DMS53 treated with DMSO at 0.1 percent for 48 hours (cell line): ENCODE results near the gene DCAF12.
"Not testable (repeated sequence)": the region's sequence is repeated elsewhere in the genome, so short reads cannot be mapped to it uniquely, and the experiment has no call there.

Source experiments
- DNase-seq: peaks from one replicate; lab custom pipeline; 2025; ENCODE audit not compliant: unreplicated experiment; lab: John Stamatoyannopoulos, UW

Gene DCAF12

DNA sequence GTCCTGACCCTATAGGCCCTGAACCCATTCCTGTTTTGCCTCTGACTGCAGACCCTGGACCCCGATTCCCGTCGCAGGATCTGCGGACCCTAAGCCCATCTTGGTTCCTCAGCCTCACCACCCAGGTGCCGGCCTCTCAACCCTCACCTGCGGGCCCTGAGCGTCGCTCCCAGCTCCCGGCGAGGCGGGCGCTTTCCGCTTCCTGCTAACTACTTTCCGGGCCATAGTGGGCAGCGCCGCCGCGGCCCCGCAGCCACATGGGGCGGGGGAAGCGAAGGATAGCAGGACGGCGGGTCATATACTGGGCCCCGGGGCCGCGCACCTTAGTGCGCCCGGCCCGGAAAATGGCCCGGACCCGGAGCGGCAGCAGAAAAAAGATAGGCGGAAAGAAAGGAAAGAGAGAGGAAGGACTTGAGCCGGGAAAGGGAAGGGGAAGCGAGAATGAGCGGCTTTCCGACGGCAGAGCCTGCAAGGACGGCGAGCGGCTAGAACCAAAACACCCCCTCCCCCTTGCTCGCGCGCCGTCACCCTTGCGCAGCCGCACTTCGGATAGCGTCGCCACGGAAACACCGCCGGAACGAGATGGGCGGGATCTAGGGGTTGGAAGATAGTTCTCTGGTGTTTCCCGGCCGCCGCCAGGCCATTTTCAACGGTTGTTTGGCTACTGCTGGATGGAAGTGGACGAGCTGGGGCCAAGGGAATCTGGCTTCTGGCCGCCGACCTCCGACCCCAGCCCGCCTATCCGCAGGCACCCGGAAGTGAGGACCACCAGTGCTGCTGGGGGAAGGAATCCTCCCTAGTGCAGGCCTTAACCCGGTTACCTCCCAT, at the start of gene DCAF12:
Gene DCAF12 (minus strand): TSS at position 492 of the 828 bp plus-strand sequence. CDS start 267 bp downstream, at position 225.
- DNase-seq: peak; percentile 77

DNA sequence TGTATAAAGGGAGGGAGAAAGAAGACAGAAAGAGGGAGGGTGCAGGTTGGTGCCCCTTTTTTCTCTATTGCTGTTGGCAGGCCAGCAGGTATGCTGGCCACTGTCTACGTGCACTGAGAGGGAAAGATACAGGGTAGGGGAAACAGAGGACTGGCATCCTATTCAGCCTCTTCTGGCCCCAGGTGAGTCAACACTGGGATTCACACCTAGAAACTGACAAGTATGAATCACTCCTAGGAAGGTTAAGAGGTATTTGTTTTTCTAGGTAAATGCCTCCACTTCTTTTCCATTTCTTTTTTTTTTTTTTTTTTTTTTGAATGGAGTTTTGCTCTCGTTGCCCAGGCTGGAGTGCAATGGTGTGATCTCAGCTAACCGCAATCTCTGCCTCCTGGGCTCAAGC, 49.6 kb upstream of the DCAF12 start:
- DNase-seq: peak; percentile 61

DNA sequence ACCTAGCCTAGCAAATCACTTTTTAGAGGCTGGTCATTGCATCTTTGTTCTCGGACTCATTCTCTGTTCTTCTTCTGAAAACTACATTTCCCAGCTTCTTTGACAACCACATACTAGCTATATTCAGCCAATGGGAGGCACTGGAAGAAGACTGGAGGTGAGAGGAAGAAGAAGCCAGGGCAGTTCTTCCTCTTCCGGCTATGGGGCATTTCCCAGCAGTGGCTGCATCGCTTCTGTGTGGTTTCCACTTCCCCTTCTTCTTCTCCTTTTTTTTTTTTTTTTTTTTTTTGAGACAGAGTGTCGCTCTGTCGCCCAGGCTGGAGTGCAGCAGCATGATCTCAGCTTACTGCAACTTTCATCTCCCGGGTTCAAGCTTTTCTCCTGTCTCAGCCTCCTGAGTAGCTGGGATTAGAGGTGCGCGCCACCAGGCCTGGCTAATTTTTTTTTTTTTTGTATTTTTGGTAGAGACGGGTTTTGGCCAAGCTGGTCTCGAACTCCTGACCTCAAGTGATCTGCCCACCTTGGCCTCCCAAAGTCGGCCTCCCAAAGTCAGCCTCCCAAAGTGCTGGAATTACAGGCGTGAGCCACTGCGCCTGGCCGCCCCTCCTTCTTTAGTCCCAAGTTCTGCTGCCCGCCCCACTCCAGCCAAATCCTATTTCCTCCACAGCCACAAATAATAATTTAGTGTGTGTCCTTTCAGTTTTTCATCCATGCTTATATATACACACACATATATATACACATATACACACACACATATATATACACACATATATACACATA, 45.4 kb upstream of the DCAF12 start:
- DNase-seq: no peak

DNA sequence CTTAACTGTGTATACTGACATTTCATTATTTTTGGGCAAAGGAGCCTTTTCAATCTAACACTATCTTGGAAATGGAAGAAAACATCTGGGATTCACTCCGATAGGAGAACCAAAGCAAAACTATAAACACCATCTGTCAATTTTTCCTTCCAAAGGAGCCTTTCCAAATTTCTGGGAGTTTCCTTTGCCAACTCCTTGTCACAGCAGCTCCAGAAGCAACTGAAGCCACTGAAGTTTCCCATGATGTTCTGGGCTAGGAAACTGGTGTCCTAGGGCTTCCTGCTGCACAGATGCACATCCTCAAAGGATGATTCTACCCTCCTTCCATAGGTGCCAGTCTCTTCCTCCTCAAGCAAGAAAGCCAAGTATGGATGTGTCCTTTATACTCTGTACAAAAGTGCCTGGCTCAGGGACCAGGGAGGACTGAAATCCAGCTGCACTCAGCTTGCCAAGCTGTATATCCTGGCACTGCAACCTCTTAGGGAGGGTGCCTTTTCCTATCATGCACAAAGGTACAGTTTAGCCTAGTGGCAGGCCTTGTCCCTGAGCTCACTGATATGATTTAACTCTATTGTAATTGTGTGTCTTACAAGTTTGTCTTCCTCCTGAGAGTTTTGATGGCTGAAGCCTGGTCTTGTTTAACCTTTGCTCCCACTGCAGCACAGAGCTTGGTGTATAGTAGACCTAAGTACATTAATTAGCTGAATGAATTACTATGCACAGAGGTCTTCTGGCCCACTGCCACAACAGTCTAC, 43.9 kb upstream of the DCAF12 start:
- no peak for DNase-seq

DNA sequence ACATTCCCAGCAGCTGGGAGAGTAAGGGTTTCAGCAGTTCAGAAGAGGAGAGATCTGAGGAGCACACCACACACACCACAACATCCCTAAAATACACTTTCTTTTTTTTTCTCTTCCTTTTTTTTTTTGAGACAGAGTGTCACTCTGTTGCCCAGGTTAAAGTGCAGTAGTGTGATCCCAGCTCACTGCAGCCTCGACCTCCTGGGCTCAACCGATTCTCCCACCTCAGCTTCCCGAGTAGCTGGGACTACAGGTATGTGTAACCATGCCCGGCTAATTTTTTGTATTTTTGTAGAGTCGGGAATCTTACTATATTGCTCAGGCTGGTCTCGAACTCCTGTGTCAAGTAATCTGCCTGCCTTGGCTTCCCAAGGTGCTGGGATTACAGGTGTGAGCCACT, 42.6 kb upstream of the DCAF12 start:
- no peak for DNase-seq

DNA sequence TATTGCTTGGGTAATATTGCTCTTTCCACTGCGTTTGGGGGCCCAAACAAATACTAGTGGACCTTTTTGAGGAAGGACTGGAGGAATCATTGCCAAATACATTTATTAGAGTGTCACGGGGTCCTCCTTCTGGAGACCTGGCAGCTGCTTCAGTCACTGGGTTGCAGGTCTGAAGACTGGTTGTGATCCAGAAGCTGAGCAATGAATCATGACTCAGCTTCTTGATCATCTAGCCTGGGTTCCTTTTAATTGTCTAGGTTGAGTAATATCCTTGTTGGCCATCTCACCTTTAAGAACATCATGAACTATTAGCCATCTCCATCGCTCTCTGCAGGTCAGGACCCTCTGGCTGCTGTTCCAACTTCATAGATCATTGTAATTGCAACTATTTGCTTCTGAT, 36.9 kb upstream of the DCAF12 start:
- no peak for DNase-seq

DNA sequence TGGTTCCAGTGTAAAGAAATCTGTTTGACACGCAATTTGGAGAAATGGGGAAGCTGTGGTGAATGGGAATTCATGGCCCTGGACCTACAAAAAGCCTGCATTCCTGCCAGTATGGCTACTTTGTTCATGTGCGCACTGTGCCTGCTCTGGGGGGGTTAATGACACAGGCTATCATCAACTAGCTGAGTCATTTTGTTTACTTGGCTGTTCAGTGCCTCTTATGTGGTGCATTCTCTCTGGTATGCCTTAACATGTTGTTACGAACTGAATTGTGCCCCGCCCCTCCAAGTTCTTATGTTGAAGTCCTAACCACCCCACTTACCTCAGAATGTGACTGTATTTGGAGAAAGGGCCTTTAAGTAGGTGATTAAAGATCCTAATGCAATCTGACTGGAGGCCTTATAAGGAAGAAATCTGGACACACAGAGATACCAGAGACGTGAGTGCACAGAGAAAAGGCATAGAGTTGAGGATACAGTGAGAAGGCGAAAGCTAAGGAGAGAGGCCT, 31.9 kb upstream of the DCAF12 start:
- DNase-seq: peak; percentile 81

DNA sequence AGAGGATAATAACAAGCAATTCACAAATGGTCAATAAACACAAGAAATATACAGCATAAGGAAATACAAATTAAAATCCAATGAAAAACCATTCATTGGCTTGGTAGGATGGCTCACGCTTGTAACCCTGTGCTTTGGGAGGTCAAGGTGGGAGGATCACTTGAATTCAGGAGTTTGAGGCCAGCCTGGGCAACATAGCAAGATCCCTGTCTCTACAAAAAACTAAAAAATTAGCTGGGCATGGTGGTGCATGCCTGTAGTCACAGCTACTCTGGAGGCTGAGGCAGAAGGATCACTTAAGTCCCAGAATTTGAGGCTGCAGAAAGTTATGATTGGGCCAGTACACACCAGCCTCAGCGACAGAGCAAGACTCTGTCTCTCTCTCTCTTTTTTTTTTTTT, 31.4 kb upstream of the DCAF12 start:
- DNase-seq: no peak

DNA sequence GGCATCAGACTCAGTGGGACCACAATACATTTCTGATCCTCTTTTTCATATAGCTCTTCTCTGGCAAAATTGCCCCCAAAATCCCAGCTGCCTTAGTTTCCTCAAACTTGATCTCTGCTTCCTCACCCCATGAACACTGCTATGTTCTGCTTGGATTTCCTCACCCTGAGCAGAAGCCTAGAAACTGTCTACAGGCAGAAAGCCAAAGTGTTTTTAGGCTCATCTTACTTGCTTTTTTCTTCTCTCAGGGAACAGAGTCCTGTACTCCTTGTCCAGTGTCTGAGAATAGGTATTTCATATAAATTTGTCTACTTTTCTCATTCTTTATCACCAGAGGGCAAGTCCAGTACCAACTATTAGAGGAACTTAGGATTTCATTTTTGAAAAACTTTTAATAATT, 30.8 kb upstream of the DCAF12 start:
- no peak for DNase-seq

DNA sequence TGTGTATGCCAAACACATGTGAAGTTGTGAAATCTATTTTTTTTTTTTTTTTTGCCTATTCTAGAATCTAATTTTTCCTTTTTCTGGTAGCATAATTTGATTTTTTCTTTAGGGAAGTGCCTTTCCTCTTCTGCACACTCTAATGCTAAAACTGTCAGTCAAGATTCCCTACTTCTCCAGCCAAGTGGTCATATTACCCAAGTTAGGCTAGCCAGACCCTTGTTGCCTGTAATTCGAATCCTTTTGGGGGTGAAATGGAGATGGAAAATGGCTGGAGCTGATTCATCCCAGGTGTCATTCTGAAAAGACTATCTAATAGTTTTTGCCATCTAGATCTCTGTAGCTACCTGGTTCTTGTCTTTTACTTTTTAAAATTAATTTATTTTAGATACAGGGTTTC, 27.6 kb upstream of the DCAF12 start:
- no peak for DNase-seq

DNA sequence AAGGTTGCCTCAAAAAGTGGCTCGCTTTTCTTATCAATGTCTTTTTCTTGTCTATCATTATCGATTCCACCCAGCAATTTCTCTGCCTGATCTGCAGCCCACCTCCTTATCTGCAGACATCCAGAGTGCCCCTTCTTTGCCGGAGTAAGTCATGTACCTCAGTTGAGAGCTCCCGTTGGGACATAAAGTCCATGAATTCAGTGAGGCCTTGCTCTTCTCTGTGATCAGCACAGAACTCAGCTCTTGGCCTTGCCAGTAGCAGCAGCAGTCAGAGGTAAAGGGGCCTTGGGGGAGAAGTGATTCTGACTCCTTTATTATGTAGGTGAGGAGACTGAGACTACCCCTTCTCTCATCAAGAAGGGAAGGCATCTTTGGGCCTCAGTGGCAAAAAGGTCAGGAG, 24.9 kb upstream of the DCAF12 start:
- DNase-seq: no peak

DNA sequence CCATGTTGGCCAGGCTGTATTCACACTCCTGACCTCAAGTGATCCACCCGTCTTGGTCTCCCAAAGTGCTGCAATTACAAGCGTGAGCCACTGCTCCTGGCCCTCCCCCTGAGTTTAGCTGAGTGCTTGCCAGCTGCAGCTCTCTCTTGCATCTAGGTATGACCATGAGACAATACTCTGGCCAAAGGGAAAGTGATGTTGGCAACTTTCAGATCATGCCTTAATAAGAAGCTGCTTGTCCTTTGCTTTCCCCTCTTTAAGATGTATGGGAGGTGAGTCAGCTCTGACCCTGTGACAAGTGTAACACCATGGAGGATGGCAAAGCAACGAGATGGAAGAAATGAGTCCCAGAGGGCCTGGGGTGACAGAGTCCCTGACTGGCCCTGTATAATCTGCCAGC, 18.7 kb upstream of the DCAF12 start:
- DNase-seq: no peak

DNA sequence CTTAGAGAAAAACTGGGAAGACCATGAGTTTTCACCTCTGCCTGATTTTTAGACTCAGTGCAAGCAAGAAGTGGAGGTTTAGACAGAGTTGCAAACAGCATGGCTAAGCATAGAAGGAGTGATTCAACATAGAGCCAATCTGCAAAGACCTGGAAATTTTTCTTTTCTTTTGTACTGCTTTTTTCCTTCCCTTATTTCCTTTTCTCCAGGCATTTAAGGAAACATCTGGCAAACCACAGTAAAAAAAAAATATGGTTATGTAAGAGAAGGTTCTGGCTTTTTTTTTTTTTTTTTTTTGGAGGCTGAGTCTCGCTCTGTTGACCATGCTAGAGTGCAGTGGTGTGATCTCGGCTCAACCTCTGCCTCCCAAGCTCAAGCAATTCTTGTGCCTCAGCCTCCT, 16.6 kb upstream of the DCAF12 start:
- DNase-seq: no peak

DNA sequence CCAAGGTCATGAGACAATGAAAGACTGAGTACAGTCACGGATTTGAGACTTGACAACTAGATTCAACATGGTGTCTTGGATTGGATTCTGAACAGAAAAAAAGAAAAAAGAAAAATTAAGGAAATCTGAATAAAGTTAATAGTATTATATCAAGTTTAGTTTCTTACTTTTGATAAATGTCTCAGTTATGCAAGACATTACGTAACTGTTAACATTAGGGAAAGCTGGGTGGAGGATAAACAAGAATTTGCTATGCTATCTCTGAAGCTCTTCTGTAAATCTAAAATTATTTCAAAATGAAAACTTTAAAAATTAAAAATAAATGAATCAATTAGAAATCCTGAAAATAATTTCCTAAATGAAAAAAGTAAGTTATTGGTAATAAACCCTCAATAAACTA, 14.4 kb upstream of the DCAF12 start:
- no peak for DNase-seq

DNA sequence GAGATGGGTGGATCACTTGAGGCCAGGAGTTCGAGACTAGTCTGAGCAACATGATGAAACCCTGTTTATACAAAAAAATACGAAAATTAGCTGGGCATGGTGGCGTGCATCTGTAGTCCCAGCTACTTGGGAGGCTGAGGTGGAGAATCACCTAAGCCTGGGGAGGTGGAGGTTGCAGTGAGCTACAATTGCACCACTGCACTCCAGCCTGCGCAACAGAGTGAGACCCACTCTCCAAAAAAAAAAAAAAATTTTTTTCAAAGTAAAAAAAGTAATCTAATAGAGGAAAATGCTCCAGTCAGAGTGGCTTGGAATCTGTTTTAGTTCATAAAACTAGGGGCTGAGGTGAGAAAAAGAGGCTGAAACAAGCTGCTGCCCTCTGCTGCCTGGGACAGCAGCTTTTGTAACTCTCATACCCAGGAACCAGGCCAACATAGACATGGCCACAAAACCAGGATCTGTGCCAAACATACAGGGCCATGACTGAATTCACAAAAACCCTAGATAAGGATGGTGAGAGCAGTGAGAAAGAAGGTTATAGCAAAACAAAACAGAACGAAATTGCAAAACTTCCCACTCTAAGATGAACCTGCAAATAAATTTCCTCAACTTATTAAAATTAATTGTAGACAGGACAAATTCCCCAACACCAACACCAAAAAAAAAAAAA, 13.1 kb upstream of the DCAF12 start:
- DNase-seq: no peak

DNA sequence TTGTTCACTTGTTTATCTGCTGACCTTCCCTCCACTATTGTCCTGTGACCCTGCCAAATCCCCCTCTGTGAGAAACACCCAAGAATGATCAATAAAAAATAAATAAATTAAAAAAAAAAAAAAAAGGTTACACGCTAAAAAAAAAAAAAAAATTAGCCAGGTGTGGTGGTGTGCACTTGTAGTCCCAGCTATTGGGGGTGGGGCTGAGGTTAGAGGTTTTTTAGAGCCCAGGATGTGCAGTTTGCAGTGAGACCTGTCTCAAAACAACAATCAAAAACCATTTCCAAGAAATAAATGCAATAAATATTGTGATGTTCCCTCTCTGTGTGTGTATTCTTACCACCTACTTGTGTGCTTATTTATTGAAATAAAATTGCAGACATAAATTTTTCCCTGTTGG, 12.1 kb upstream of the DCAF12 start:
- DNase-seq: not testable (repeated sequence)

DNA sequence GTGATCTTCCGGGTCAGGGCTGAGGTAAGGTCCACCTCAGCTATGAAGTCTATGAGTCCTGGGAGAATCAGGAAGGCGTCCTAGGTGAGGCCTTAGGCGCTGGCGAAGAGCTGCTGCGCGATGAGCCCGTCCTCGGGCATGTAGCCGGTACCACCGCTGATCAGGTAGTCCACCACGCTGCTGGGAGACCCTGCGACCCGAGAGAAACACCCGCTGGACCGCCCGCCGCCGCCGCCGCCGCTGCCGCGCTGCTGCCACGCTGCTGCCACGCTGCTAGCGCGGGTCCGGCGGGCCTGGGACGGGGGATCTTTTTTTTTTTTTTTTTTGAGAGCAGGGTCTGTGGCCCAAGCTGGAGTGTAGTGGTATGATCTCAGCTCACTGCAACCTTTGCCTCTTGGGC, 8.0 kb upstream of the DCAF12 start:
- DNase-seq: no peak

DNA sequence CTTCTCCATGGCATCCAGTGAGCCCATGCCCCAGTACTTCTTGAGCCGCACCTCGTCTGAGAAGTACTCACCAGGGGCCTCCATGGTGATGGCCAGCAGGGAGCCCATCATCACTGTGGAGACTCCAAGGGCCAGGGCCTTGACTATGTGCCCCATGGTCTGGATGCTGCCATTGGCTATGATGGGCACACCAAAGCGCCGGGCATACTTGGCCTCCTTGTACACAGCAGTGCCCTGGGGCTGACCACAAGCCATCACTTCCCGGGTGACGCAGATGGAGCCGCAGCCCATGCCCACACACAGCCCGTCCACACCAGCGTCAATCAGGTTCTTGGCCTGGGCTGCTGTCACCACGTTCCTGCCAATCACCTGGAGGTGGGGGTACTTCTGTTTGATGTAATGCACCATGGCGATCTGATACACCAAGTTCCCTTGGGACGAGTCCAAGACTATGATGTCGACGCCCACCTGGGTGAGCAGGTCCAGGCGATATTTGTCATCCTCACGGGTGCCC, 7.0 kb upstream of the DCAF12 start:
- no peak for DNase-seq

DNA sequence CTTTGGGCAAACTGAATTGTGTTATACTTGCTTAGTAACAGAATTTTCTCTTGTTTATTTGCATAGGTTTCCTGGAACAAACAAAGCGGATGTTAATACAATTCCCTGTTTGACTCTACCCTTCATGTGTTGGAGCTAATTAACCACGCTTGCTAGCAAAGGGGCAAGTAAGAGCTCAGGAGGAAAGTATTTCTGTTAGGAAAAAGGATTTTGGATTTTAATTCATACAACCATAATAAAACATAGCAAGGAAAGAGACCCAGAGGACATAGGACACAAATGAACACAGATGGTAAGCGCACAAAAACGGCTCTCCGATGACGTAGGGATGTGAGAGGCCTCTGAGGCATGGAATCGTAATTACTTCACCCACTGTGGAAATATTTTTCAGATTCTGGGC, 5.1 kb upstream of the DCAF12 start:
- no peak for DNase-seq

DNA sequence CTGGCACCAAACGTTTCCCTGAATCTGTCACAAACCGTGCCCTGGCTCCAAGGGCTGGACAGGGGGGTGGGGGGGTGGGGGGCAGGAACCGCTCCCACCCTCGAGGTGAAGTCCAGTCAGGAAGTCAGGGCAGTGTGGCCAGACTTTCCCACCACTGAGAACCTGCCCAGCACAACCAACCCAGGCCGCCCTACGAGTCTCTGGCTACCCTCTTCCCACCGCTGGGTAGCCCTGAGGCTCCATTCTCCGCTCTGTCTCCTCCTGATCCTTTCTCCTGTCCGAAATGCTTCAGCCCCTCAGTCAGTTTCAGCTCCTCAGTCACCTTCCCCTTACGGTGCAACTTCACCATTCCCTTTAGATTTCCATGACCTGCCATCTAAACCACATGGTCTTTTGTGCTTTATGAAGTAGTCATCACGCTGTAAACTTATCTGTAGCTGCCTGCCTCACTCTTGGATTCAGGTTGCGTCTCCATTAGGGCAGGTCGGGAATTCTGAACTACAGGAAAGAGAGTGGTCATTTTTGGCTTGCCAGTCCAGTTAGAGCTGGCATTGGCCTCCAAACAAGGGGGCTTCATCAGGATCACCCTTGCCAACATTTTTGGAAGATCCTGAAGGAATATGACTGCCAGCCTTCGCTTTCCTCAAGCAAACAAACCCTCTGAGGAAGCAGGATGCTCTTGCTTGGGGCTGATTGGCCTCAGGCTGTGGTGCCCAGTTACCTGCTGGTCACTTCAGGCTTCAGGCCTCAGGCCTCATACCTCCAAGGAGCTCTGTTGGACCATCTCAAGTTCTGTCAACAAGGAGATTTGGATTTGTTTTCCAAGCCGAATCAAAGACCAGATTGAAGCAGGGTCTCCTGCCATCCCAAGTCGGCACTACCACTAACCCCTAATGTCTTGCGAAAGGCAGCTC, 794 bp upstream of the DCAF12 start:
- DNase-seq: no peak
